Skeletal muscle tissue (tissue), 4 donors: ENCODE measurements around the gene UCK2. TPM values are rescaled to one million over a fixed set of nuclear protein-coding genes. Genes with fewer than 3 reads are reported as not detected.

Experiments used
- H3K27ac ChIP-seq: one replicate; pipeline ENCODE4 v1.7.0; 2013; ENCODE audit warnings: mild to moderate bottlenecking, low read depth, low read length, inconsistent platforms
- H3K27me3 ChIP-seq, 3 donors: one replicate each; pipeline ENCODE4 v1.7.0; 2013; ENCODE audit warnings: low read length in 3 of 3; ENCODE audit not compliant: control insufficient read depth in 3 of 3, insufficient read depth in 3 of 3
- H3K36me3 ChIP-seq, 3 donors: one replicate each; pipeline ENCODE4 v1.7.0; 2013; ENCODE audit warnings: low read length in 3 of 3; ENCODE audit not compliant: control insufficient read depth in 3 of 3, insufficient read depth in 3 of 3
- H3K4me1 ChIP-seq, 3 donors: one replicate each; pipeline ENCODE4 v1.7.0; 2013; ENCODE audit warnings: low read length in 3 of 3, mild to moderate bottlenecking in 3 of 3; ENCODE audit not compliant: control insufficient read depth in 3 of 3, insufficient read depth in 3 of 3
- H3K4me3 ChIP-seq, 3 donors: one replicate each; pipeline ENCODE4 v1.7.0; 2013; ENCODE audit warnings: low read length in 3 of 3
- H3K9ac ChIP-seq, 3 donors: one replicate each; pipeline ENCODE4 v1.7.0; 2013; ENCODE audit warnings: low read length in 3 of 3, mild to moderate bottlenecking in 3 of 3, moderate library complexity in 2 of 3, low read depth in 1 of 3
- H3K9me3 ChIP-seq, 3 donors: one replicate each; pipeline ENCODE4 v1.7.0; 2013; ENCODE audit warnings: low read length in 3 of 3; ENCODE audit not compliant: control insufficient read depth in 3 of 3
- total RNA-seq: library from RNA; depleted of rRNA; stranded (reverse); fragments of >200 nt; gene quantifications from one replicate; pipeline ENCODE4 v1.2.3, GENCODE V29; 2014
- donor health status: Osteomylitis.

The UCK2 gene
- total RNA-seq, 1 donor from 2014 or later: 26.1 TPM

DNA sequence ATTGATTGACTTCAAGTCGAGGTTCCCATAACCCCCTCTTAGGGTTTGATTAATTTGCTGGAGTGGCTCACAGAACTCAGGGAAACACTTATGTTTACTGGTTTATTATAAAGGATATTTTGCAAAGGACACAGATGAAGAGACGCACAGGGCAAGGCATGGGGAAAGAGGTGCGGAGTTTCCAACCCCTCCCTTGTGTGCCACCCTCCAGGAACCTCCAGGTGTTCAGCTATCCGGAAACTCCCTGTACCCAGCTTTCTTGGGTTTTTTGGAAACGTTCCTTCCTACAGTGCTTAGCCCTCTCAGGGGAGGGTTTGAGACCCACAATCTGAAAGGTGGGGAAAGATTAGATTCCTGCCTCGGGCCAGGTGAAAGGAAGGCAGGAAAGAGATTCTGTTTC is 48.2 kb downstream of the UCK2 start:
- H3K27me3 ChIP-seq: no peaks in the 10 kb centered on the region
- H3K36me3 ChIP-seq: no peaks in the 10 kb centered on the region
- peaks cover 0 to 2% (median 0%) of the 10 kb centered on the region in 3 donors for H3K9me3 ChIP-seq
- H3K4me1 ChIP-seq: no peaks in the 10 kb centered on the region
- H3K9ac ChIP-seq: no peak overlapping the region
- H3K4me3 ChIP-seq: no peak overlapping the region
- no peak overlapping the region for H3K27ac ChIP-seq

GRCh38 chr1:165876121-165876520 is 48.7 kb downstream of the UCK2 start:
- H3K4me1 ChIP-seq: no peaks in the 10 kb centered on the region
- peaks cover 0 to 2% (median 0%) of the 10 kb centered on the region in 3 donors for H3K9me3 ChIP-seq
- H3K36me3 ChIP-seq: no peaks in the 10 kb centered on the region
- no peak overlapping the region for H3K27ac ChIP-seq
- no peak overlapping the region for H3K9ac ChIP-seq
- no peaks in the 10 kb centered on the region for H3K27me3 ChIP-seq
- no peak overlapping the region for H3K4me3 ChIP-seq

DNA sequence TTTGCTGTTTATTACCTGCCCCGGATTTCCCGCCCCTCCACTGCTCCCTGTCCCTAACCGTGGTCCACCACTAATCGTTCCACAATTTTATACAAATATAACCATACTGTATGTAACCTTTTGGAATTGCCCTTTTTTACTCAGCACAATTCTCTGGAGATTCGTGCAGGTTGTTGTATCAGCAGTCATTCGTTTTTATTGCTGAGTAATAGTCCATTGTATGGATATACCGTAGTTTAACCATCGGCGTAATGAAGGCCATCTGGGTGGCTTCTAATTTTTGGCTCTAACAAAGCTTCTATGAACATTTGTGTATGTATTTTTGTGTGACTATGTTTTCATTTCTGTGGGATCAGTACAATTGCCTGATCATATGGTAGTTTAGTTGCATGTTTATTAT is 50.0 kb downstream of the UCK2 start:
- no peak overlapping the region for H3K27ac ChIP-seq
- no peaks in the 10 kb centered on the region for H3K4me1 ChIP-seq
- no peak overlapping the region for H3K9ac ChIP-seq
- H3K27me3 ChIP-seq: no peaks in the 10 kb centered on the region
- no peaks in the 10 kb centered on the region for H3K36me3 ChIP-seq
- no peak overlapping the region for H3K4me3 ChIP-seq
- peaks cover 0 to 2% (median 0%) of the 10 kb centered on the region in 3 donors for H3K9me3 ChIP-seq

DNA sequence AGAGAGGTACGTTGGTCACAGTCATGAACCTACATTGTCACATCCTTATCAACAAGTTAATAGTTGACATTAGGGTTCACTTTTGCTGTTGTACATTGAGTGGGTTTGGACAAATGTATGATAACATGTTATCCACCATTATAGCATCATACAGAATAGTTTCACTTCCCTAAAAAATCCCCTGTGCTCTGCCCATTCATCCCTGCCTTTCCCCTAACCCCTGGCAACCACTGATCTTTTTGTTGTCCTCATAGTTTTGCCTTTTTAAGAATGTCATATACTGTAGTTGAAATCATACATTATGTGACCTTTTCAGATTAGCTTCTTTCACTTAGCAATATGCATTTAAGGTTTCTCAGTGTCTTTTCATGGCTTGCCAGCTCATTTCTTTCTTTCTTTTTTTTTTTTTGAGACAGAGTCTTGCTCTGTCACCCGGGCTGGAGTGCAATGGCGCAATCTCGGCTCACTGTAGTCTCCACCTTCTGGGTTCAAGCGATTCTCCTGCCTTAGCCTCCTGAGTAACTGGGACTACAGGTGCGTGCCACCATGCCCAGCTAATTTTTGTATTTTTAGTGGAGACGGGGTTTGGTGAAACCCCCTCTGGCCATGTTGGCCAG is 50.6 kb downstream of the UCK2 start:
- Histone ChIP-seq H3K4me3 (no peak overlapping the region), H3K4me1 (peaks cover 0 to 1% (median 0%) of the 10 kb centered on the region in 3 donors), H3K27me3 (no peaks in the 10 kb centered on the region), H3K9me3 (peaks cover 0 to 2% (median 0%) of the 10 kb centered on the region in 3 donors), H3K9ac (no peak overlapping the region), H3K27ac (no peak overlapping the region), H3K36me3 (no peaks in the 10 kb centered on the region)

DNA sequence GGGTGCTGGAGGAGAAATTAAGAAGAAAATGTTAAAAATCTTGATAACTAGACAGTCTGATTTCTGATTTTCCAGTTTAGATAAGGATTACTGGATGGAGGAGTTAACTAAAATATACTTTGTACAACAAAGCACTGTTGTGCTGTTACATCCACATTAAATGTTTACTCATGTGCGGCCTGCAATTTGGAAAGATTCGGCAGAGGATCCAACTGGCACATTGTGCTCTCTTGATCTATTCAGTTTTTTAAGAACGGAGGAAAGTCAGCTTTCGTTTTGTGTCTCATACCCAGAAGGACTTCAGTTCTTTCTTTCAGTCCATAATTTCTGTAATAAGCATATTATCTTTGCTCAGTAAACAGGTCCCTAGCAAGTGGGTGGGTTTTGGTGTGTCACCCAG is 52.5 kb downstream of the UCK2 start:
- H3K4me1 ChIP-seq: peaks cover 5 to 12% (median 11%) of the 10 kb centered on the region in 3 donors
- H3K27me3 ChIP-seq: no peaks in the 10 kb centered on the region
- no peak overlapping the region for H3K4me3 ChIP-seq
- H3K27ac ChIP-seq: no peak overlapping the region
- H3K9ac ChIP-seq: no peak overlapping the region
- H3K9me3 ChIP-seq: peaks cover 0 to 2% (median 0%) of the 10 kb centered on the region in 3 donors
- no peaks in the 10 kb centered on the region for H3K36me3 ChIP-seq

- Histone ChIP-seq H3K4me1 (peaks cover 10 to 18% (median 16%) of the 10 kb centered on the region in 3 donors), H3K27ac (no peak overlapping the region), H3K4me3 (no peak overlapping the region), H3K9ac (no peak overlapping the region), H3K9me3 (peaks cover 0 to 2% (median 0%) of the 10 kb centered on the region in 3 donors), H3K36me3 (no peaks in the 10 kb centered on the region), H3K27me3 (no peaks in the 10 kb centered on the region)
Observed at GRCh38 chr1:165880993-165881392, 53.6 kb downstream of the UCK2 start.

- Histone ChIP-seq H3K27ac (no peak overlapping the region), H3K27me3 (no peaks in the 10 kb centered on the region), H3K4me3 (no peak overlapping the region), H3K4me1 (peaks cover 10 to 18% (median 16%) of the 10 kb centered on the region in 3 donors), H3K9me3 (peaks cover 0 to 2% (median 0%) of the 10 kb centered on the region in 3 donors), H3K9ac (peak overlapping the region in 1 of 3 donors; percentile 36), H3K36me3 (no peaks in the 10 kb centered on the region)
Observed at GRCh38 chr1:165882168-165882837, 54.9 kb downstream of the UCK2 start.

DNA sequence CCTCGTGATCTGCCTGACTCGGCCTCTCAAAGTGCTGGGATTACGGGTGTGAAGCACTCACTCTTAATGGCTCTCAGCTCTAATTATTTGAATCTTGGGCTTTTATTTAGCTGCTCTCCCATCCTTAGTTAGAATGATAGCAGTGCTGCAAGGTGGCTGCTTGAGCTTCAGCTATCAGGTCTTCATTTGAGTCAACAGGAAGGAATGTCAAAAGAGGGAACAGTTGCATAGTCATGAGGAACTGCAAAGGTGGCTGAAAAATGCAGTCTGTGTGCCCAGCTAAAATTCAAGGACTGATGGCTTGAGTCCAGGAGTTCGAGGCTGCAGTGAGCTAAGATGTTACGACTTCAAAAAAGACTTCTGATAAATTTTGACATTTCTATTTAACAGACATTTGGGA is 55.6 kb downstream of the UCK2 start:
- no peaks in the 10 kb centered on the region for H3K9me3 ChIP-seq
- H3K4me3 ChIP-seq: no peak overlapping the region
- peaks cover 10 to 18% (median 16%) of the 10 kb centered on the region in 3 donors for H3K4me1 ChIP-seq
- H3K36me3 ChIP-seq: no peaks in the 10 kb centered on the region
- H3K27me3 ChIP-seq: no peaks in the 10 kb centered on the region
- no peak overlapping the region for H3K9ac ChIP-seq
- no peak overlapping the region for H3K27ac ChIP-seq

GRCh38 chr1:165884009-165884689 is 56.7 kb downstream of the UCK2 start:
- Histone ChIP-seq H3K27ac (peak overlapping the region; percentile 45), H3K4me3 (no peak overlapping the region), H3K36me3 (no peaks in the 10 kb centered on the region), H3K9me3 (no peaks in the 10 kb centered on the region), H3K27me3 (no peaks in the 10 kb centered on the region), H3K4me1 (peaks cover 10 to 18% (median 16%) of the 10 kb centered on the region in 3 donors), H3K9ac (no peak overlapping the region)
